AG20443 (cell line): Measurements from ENCODE around the gene ULK4.
"Not testable (repeated sequence)": the region's sequence is repeated elsewhere in the genome, so short reads cannot be mapped to it uniquely, and the experiment has no call there.

Experiments used
- DNase-seq: peaks from one replicate; pipeline ENCODE4 v3.0.0; 2012; ENCODE audit warnings: low spot score, mixed read lengths

ULK4 gene

DNA sequence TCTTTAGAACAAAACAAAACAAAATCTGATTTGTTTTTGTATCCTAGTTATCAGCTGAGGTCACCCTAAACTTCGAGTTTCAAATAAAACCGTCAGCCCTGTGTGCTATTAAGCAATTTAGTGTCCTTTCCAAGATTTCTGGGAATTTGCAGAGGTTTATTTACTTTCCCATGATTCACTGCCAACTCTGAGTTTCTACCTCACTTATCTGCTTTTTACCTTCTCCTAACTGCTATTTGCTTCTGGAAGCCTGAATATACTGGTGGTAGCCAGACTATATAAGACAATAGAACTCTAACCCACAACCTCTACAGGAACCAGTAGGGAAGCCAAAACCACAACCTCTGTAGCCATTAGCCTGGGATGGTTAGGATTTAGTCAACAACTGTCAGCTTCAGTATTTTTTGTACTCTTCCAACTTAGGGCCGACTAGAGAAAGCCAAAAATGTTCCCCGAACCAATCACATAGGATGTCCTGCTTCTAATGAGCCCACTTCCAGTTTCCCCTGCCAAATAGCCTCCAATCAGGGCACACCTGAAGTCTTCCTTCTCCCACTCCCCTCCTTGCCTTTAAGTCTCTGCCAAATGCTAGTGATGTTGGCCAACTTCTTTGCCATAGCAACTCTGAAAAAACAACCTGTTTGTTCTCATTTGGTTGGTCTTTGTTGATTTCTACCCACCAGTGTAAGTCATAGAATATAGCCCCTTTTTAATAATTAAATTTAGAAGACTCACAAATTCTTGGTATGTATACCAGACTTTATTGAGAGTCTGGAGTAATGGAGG lies 273.1 kb downstream of the ULK4 start:
- peak; percentile 20 for DNase-seq

DNA sequence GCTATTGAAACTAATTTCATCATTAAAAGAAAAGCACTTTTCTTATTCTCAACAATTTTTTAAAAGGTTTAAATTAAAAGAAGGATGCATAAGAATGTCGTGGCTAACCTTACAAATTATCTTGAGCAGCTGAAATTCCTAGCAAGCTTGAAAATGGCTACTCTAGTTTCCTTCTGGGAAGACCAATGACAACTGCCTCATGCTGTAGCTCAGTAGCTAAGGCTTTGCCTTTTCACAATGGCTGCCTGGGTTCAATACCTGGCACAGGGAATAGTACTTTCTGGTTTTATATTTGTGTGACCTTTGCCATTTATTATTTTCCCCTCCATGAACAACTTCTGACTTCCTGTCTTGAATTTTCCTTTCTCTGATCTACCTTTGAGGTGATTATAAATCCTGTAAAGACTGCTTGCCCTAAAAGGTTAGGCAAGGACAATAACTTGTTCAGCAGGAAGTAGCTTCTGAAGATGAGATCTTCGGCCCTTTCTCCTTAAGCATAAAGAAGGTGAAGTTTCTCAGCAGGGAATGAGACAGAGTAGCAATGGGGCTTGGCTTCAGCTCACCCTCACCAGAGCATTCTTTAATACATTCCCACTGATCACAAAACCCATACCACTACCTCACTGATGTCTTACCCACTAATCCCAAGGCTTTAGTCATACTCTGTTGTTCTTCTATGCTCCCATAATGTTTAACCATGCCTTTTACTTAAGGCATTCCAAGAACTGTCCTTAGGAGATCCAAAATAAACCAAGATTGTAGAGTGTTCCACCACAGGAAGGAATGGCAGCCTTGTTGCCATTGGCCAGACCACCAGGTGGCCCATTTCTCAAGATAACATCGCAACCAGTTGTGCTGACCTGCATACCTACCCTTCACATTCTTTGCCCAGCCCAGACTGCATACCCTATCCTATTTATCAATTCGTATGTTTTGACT lies 276.8 kb downstream of the ULK4 start:
- no peak for DNase-seq

DNA sequence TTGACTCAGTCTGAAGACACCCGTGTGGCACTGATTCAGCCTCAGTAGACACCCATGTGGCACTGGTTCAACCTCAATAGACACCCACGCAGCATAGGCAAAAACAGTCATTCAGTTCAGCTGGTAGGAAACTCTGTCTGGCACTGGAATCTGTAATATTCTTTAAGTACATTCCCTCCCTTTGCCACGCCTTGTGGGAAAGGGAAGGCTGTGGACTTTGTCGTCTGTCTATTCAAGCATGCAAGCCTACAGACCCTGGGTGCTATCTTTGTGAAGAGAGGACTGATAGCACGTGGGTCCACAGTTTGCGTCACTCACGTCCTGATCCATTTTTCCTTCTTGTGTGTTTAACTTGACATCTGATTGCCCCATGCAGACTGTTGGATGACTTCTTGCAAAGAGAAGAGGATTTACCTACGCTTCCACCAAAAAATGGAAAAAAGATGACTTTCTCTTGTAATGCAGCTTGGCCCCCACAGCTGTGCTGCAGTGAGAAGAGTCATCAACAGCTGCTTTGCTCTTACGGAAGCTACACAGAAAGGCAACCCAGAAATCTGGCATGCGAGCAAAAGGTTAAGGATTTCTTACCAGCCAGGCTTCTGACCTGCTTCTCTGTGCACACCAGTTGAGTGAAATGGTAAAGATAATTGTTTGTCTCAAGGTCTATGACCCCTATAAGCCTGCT lies 278.1 kb downstream of the ULK4 start:
- peak; percentile 34 for DNase-seq

DNA sequence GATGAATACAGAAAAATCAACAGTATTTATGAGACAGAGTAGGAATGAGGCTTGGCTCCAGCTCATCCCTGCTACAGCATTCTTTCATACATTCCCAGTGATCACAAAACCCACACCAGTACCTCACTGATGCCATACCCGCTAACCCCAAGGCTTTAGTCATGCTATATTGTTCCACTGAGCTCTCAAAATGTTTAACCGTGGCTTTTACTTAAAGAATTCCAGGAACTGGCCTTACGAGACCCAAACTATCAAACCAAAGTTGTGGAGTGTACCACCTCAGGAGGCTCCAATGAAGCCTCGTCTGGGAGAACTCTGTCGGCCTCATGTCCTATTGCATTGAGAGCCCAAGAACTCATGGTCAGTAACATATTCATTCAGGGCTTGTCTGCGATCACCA lies 278.9 kb downstream of the ULK4 start:
- DNase-seq = peak; percentile 62

DNA sequence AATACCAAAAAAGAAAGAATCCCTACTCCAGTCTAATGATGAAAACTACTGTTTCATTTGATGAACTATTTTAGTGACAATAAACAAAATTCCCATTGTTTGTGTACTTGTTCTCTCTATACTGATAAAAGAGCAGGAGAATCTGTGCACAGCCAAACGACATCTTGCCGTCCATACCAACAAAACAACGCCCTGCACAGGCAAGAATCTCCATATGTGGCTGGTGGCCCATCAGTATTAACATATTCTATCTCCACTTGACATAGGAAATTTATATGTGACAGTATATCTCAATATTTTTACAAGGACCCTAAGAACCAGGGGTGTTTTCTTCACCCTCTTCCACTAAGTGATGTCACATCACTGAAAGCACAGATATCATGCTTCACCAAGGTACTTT lies 279.5 kb downstream of the ULK4 start:
- no peak for DNase-seq

DNA sequence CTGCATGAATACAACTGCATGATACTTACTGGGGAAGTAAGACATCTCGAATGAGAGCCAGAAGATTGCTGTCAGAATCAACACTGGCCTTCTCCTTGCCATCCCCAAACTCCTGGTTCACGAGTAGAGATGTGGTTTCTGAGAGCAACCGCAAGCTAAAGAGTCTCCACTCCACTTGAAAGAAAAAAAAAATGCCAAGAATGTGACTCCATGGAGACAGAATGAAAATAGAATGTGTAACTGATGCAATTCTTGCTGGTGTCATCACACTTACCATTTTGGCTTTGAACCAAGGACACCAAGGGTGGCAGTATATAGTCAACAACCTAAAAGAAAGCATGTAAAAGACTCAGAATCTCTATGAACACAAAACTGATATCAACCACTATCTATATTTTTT lies 280.4 kb downstream of the ULK4 start:
- peak; percentile 85 for DNase-seq

DNA sequence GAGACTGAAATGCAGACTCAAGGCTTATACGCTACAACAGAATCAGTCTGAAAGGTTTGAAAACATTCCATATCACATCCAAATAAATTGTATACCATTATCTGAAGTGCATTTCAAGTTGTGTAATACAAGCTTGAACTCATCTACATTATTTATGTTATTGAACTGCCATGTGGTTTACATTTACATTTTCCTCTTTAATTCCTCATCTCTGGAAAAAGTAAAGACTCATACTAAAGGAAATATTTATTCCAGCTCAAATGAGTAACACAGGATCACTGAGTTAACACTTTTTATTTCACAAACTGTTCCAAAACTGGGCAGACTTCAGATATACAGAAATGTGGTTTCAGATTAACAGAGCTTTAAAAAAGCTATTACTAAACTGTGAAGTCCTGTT lies 282.5 kb downstream of the ULK4 start:
- DNase-seq = no peak

DNA sequence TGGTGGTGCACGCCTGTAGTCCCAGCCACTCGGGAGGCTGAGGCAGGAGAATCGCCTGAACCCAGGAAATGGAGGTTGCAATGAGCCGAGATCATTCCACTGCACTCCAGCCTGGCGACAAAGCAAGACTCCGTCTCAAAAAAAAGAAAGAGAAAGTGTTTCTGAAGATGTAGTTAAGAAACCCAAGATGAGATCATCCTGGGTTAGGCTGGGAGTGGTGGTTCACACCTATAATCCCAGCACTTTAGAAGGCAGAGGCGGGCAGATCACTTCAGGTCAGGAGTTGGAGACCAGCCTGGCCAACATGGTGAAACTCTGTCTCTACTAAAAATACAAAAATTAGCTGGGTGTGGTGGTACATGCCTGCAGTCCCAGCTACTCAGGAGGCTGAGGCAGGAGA lies 286.8 kb downstream of the ULK4 start:
- not testable (repeated sequence) for DNase-seq

DNA sequence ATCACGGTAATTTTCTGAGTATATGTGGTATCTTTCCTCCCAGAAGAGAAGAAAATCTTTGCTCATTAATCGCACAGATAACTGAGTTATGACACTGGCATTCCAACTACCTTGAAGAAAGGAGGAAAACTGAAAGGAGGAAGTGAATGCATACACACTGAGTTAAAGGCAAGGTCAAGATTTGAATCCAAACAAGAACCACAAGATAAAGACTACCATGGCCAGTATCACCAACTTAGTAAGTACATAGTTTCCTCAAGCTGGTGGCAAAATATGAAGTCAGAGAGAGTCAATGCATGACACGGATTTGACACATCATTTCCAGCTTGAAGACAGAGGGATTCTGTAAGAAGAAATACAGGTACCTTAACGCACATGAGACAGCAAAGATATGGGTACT lies 287.5 kb downstream of the ULK4 start:
- no peak for DNase-seq

DNA sequence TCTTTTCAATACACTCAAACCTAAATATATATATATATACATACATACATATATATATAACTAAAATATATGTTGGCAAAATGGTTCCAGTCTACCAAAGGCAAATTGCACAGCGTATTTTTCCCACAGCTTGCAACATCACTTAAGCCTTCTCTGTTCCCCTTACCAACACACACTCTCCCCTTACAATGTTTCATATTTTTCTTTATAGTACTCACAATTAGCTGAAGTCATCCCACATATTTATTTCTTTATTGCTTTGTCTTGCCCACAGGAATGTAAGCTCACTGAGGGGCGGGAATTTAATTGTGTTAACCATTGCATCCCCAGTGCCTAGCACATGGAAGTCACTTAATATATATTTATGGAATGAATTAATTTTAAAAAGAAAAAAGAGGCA lies 288.3 kb downstream of the ULK4 start:
- no peak for DNase-seq

DNA sequence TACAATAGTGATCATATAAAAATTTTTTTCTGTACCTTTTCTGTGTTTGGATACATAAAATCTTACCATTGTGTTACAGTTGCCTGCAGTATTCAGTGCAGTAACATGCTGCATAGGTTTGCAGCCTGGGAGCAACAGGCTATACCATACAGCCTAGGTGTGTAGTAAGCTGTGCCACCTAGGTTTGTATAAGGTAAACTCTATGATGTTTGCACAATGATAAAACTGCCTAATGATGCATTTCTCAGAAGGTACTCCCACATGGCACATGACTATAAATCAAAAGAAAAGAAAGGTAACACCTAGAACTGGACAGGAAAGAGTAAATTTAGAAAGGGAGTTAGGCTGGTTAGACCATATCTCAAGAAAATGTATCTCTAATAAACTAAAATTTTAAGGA lies 293.5 kb downstream of the ULK4 start:
- DNase-seq = no peak

DNA sequence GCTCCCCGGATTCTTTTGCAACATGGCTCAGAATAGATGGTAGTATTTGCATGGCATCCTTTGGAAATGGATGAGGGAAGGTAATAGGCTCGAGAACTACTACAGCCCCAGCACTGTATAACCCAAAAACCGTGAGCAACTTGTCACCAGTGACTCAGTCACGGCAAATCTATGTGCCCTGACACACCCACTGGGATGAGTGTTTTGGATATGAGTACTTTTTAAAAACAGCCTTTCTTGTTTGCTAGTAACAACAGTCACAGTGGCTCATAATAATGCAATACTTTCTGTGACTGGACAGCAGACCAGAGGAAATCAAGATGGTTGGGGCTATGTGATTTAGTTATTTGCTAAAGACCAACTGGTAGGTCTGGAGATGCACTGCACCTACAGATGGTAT lies 299.6 kb downstream of the ULK4 start:
- DNase-seq = peak; percentile 58

DNA sequence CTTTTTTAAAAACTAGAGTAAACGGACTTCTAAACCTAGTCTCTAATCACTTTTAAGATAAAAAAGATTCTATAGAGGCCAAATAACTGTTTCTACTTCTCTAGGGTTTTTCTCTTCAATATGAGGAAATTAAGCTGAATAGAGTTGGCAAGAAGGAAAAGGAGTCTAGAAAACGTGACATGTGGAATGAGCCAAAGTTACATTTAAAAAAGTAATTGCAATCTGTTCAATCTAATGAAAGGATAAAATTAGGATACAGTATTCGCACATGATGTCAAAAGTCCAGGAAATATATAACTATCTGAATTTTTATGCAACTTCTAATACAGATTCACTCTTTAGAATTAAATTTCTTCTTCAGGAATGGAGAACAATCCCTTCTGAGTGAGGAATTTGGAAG lies 300.1 kb downstream of the ULK4 start:
- no peak for DNase-seq

DNA sequence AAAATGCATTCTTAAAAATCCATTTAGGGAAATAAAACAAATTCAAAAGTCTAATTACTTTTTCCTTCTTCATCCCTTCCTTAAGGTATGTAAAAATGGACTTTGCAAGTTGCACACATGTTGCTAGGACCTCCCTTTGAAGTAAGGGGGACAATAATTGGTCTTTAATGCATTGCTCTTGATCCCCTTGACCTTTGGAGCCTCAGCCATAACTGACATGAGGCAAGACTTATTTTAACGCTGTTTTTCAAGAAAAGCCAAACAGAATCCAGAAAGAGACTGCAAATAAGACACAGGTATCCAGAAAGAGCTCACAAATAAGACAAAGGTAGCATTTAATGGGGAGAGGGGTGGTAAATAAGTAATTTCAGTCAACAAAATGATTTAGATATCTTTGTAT lies 301.4 kb downstream of the ULK4 start:
- no peak for DNase-seq

DNA sequence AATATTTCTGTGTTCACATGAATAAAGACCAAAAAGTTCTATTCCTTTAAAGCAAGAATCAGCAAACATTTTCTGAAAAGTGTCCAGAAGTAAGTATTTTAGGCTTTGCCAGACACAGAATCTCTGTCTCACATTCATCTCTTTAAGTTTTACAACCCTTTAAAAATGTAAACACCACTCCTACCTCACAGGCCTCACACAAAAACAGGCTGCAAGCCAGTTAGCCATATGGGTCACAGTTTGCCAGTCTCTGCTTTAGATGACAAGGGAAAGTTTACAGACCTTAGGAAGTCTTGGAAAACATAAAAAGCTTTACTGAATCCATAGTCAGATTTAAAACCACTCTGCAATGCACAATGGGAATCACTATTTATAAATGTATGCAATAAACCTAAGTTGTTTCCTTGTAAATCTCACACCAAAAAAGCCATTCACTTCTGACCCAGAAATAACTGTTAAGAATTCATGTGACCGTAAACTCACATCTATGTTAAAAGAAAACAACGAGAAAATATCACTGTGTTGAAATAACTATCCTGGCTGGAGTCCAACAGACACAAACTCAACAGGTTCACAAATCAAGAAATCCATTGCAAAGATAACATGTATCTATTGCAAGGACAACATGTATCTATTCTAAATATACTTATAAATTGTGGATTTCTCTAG lies 308.2 kb downstream of the ULK4 start:
- no peak for DNase-seq

DNA sequence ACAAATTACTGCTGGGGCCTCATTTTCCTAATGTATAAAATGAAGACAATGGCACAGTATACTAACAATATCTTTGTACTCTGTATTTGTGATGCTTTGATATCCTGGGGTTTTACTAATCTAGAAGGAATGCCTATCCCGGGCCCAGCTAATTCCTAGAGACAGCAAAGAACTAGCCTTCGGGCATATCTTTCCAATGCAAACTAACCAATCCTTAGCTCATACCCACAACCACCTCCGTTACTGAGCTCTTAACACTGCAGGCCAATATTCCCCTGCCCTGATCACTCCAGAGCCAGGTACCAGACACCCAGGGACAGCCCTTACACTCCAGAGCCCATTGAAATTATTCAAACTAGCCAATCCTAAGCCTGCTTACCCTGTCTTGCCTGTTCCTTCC lies 309.0 kb downstream of the ULK4 start:
- DNase-seq = peak; percentile 24

DNA sequence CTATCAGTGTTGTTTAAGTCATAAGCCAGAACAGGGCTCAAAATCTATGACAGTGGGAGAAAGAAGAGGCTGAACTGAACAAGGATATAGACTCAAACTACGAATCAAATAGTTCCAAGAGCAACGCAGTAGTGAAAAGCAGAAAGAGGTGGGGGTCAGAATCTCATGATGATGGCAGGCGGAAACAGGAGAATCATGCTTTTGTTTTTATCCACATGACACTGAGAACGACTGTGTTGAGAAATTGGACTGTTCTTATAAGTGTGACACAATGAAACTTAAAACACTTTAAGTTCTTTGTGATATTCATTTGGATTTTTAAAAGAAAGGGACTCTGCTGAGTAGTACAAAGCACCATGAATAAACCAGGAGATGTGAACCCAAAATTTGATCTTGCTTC lies 309.4 kb downstream of the ULK4 start:
- no peak for DNase-seq

DNA sequence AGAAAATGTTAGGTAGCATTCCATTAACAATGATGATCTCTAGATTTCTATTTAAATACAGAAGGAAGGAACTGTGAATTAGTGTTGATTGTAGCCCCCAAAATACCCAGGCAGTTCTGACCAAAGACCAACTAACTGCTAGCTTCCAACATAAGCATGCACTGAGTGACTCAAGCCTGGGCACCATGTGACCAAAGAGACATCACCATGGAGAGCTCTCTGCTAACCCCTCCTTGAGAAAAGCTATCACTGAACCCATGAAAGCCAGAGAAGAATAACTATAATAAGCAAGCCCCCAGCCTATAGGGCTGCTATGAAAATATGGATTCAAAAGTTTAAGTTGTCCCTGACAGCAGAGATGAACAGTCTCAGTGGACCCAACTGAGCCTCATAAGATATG lies 310.2 kb downstream of the ULK4 start:
- DNase-seq = no peak

DNA sequence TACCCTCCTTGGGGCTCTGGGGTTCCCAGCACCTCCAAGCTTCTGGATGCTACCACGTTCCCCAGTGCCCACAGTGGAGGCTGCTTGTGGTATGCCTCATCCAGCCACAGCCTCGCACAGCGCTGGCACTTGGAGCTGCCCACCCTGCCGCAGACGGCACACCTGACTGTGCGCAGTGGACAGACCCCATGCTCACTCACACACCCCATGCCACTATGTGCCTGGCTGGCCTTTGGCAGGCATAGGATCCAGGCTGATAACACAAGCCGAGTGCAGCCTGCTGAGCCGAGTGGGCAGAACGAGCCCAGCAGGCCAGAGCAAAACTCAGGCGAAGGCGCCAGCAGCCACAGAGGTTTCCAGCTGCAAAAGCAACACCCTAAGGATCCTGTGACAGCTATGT lies 311.5 kb downstream of the ULK4 start:
- no peak for DNase-seq

DNA sequence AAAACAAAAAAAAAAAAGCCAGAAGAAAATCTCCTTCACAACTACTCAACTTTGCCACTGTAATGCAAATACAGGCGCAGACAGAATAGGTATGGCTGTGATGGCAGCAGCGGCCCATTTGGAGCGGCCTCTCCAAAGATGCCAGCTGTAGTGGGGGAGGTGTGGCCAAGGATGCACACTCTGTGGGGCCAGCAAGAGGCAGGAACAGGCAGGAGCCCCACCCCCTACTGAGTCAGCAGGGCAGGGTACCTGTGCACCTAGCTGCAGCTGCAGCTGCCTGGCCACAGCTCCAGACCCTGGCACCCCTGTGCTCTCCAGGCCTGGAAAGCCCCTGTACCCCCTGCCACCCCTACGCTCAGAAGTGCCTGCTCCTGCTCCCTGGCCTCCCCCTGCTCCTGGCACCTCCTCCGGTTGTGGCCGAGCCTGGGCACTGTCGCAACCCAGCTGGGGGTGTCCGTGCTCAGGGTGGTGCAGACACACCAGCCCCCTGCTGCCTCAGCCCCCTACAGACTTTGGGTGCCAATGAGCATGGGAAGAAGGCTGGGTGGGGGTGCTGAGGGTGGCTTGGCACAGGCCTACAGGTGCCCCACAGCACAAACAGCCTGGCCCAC lies 312.7 kb downstream of the ULK4 start:
- no peak for DNase-seq

DNA sequence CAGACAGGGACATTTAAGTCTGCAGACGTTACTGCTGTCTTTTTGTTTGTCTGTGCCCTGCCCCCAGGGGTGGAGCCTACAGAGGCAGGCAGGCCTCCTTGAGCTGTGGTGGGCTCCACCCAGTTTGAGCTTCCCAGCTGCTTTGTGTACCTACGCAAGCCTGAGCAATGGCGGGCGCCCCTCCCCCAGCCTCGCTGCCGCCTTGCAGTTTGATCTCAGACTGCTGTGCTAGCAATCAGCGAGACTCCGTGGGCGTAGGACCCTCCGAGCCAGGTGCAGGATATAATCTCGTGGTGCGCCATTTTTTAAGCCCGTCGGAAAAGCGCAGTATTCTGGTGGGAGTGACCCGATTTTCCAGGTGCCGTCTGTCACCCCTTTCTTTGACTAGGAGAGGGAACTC lies 314.2 kb downstream of the ULK4 start:
- DNase-seq = not testable (repeated sequence)

DNA sequence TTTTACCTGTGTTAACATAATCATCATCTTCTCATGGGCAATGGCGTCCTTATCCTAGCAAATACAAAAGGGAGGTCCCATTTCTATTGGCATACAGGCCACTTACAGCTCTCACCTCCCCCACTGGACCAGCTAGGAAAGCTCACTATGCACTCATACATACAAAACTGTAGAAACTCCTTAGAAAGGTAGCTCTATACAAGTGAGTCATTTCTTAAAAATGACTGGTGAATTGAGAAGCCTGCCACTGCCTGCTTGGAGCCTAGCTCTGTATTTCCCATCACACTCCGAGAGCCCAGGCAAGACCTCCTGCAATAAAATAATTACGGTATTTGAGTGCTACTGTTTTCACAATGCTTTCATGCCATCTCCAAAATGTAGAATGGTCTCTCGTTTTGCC lies 321.8 kb downstream of the ULK4 start:
- DNase-seq = no peak
